Heart left ventricle (tissue), 16 donors: ENCODE results near the gene KCNMB2. TPM values are rescaled to one million over a fixed set of nuclear protein-coding genes. Genes with fewer than 3 reads are reported as not detected.
A peak's percentile ranks its signal among the peaks of the same experiment; 100 is the strongest.

Experiments used
- ATAC-seq, 4 donors: fragments of 200-7000 bp; cut with Tn5 transposase; one replicate each; pipeline ENCODE4 v1.9.1; 2020 to 2022; ENCODE audit warnings: moderate library complexity in 4 of 4, mild to moderate bottlenecking in 3 of 4, moderate number of reproducible peaks in 1 of 4
- DNase-seq, 5 donors: peaks; one replicate each; pipeline ENCODE4 v3.0.0-alpha.2; 2020
- H3K27ac ChIP-seq, 12 donors: fragments of 200-600 bp; sonication (generic) in 4 of 12; one replicate each; pipeline versions ENCODE4 v1.5.0 to v1.8.0; 2016 to 2022; ENCODE audit warnings: mild to moderate bottlenecking in 2 of 12
- H3K27me3 ChIP-seq, 9 donors: fragments of 200-600 bp; sonication (generic) in 2 of 9; one replicate each; pipeline versions ENCODE4 v1.5.1 to v1.8.0; 2016 to 2022; ENCODE audit warnings: mild to moderate bottlenecking in 3 of 9
- H3K36me3 ChIP-seq, 9 donors: fragments of 200-600 bp; sonication (generic) in 2 of 9; one replicate each; pipeline versions ENCODE4 v1.5.0 to v1.8.0; 2018 to 2022; ENCODE audit warnings: mild to moderate bottlenecking in 2 of 9
- H3K4me1 ChIP-seq, 12 donors: fragments of 200-600 bp; sonication (generic) in 4 of 12; one replicate each; pipeline versions ENCODE4 v1.5.0 to v1.8.0; 2016 to 2022; ENCODE audit warnings: mild to moderate bottlenecking in 3 of 12
- H3K4me3 ChIP-seq, 12 donors: fragments of 200-600 bp; sonication (generic) in 4 of 12; one replicate each; pipeline versions ENCODE4 v1.5.0 to v1.8.0; 2017 to 2022; ENCODE audit warnings: mild to moderate bottlenecking in 9 of 12, moderate library complexity in 4 of 12
- H3K9me3 ChIP-seq, 12 donors: fragments of 200-600 bp; sonication (generic) in 4 of 12; one replicate each; pipeline versions ENCODE4 v1.5.0 to v1.8.0; 2016 to 2022; ENCODE audit warnings: mild to moderate bottlenecking in 1 of 12
- POLR2A ChIP-seq, 2 donors: fragments of 450-650 bp; IDR thresholded peaks; one replicate each; pipeline ENCODE4 v1.6.1; 2017; ENCODE audit warnings: antibody characterized with exemption in 2 of 2, mild to moderate bottlenecking in 2 of 2, moderate library complexity in 2 of 2
- WGBS, 4 donors: extraction: QIAGEN DNeasy Blood & Tissue Kit in 2 of 4; methylation state at CpG; one replicate each; pipeline versions ENCODE4 v1.1.5 to v1.1.7; 2013 to 2018; 5-methylcytosine and 5-hydroxymethylcytosine counted together
- intact Hi-C, 10 donors: fragments of 100-400 bp; cut with DNase I; formaldehyde crosslinking; loops; one replicate each; pipeline versions ENCODE4 v1.11.1 to v1.14.2; 2022
- polyA plus RNA-seq, 2 donors: library from polyadenylated mRNA; stranded (reverse); fragments of 200-250 nt; gene quantifications; one replicate each; pipeline ENCODE4 v1.2.3, GENCODE V29; 2013
- total RNA-seq, 9 donors: library from RNA; depleted of rRNA in 2 of 9; stranded (reverse); fragments of >200 nt in 2 of 9; fragmentation: NEBNext Ultra II Directional in 3 of 9; extraction: Animal tissue kit (Norgen Biotek cat#: 25700) in 3 of 9; gene quantifications; one replicate each; pipeline versions ENCODE4 v1.1.0 to v1.2.4, GENCODE V29; 2016 to 2023
- TF ChIP-seq, protein P1 (sequence below), 12 donors: fragments of 200-600 bp; sonication (generic) in 4 of 12; IDR thresholded peaks; one replicate each; pipeline versions ENCODE4 v1.5.0 to v1.8.0; 2018 to 2022; ENCODE audit warnings: antibody characterized with exemption in 12 of 12, mild to moderate bottlenecking in 5 of 12
- donor health status: ischemic (EF 13 %, LVEDD 7.1; RV severe dilation, severe dysfunction).
- donor health status: healthy with polysubstance abuse.
- donor health status: DM: no; HTN: yes; CAD: no.
- donor health status: DM: no; HTN: no; CAD: no.
- donor health status: ischemic (EF 25% LVEDD 6.9; RV normal size, moderate dysfunction).
- donor health status: ischemic (EF 25% LVEDD 5.7; RV mildly dilated, moderate dysfunction).
- donor health status: healthy.
- donor health status: DM: yes; HTN: yes; CAD: no.
- donor health status: ischemic (EF 35%, LVEDD 5.7; RV mildly dilated, moderate dysfunction).
- donor health status: nonischemic (EF 11% LVEDD 7.7; RV severe dilation, severe dysfunction).
- donor health status: DM: yes; HTN: yes; CAD: no.
- donor health status: PGD.
- donor health status: ischemic (EF 29% LVEDD 5.4; RV normal size, mild dysfunction).
- donor health status: nonischemic (EF 23%, LVEDD 6.1; RV moderate dilation, normal function).

KCNMB2 gene
- total and polyA plus RNA-seq, 11 donors: 0.37 to 5.7 (median 2.0) TPM; not detected in 1

DNA sequence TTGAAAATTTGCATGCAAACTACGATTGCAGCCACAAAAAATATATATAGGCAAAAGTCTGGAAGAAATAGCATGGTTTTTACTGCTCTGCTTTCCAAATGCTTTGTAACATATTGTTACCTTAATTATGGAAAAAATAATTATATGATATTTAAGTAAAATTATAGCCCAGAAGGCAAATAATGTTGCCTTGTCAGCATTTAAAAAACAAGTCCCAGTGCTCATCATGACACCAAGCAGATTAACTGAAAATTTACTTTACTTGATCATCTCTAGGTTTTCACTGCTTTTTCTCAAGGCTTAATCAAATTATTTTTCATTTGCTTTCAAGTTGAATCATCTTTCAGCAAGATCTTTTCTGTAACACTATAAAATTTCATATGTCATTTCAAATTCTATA is 272.5 kb downstream of the KCNMB2 start:
- Histone ChIP-seq H3K4me3 (no peak overlapping the region), H3K36me3 (no peaks in the 10 kb centered on the region), H3K27me3 (no peaks in the 10 kb centered on the region), H3K27ac (no peak overlapping the region), H3K4me1 (no peaks in the 10 kb centered on the region), H3K9me3 (no peaks in the 10 kb centered on the region)
- ATAC-seq: no peak
- intact Hi-C loops: no loop called here
- 74 to 91% (median 86%) methylated on average over 1 of the region's 1 CpG for WGBS, 4 donors
- no peak for DNase-seq
- no peak for TF ChIP-seq POLR2A (IDR thresholded peaks at IDR 0.05)
- TF ChIP-seq, protein P1, sequence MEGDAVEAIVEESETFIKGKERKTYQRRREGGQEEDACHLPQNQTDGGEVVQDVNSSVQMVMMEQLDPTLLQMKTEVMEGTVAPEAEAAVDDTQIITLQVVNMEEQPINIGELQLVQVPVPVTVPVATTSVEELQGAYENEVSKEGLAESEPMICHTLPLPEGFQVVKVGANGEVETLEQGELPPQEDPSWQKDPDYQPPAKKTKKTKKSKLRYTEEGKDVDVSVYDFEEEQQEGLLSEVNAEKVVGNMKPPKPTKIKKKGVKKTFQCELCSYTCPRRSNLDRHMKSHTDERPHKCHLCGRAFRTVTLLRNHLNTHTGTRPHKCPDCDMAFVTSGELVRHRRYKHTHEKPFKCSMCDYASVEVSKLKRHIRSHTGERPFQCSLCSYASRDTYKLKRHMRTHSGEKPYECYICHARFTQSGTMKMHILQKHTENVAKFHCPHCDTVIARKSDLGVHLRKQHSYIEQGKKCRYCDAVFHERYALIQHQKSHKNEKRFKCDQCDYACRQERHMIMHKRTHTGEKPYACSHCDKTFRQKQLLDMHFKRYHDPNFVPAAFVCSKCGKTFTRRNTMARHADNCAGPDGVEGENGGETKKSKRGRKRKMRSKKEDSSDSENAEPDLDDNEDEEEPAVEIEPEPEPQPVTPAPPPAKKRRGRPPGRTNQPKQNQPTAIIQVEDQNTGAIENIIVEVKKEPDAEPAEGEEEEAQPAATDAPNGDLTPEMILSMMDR (IDR thresholded peaks at IDR 0.05): no peak

DNA sequence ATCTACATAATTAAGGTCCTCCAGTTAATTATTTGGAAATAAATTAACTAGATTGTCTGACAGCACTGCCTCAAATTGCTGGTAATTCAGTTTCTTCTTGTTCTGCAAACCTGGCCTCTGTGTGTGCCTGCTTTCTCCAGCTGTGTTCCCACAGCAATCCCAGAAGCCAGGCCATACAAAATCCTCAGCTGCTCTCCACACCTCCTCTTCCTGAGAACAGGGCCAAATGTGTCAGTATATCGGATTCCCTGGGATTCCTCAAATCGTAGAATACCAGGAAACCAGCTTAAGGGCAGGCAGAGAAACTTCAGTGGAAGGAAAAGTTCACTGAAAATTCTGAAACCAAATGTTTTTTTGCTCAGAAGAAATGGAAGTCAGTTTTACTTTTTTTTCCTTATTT is 273.9 kb downstream of the KCNMB2 start:
- ATAC-seq: peak in 3 of 4 donors; percentile 36 to 63 (median 58)

DNA sequence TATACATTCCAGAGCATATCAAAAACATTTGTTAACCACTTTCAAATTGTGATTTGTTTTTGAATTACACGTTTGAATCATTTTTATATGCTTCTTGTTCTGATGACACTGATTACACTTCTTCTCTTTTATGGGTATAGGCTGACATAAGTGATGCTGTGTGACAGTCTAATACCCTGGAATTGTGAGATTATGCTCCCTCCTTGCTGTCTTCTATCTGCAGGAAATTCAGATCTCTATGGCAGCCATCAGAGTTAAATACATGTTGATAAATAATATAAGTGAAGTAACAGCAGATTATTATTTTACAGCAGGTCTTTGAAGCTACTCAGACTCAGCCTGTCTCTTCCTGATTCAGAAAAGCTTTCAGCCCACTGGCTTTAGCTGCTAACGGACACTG is 286.5 kb downstream of the KCNMB2 start:
- Histone ChIP-seq H3K4me1 (peaks cover 0 to 25% (median 13%) of the 10 kb centered on the region in 12 donors), H3K36me3 (no peaks in the 10 kb centered on the region), H3K9me3 (no peaks in the 10 kb centered on the region), H3K4me3 (no peak overlapping the region), H3K27ac (peak overlapping the region in 10 of 12 donors; percentile 12 to 74 (median 54)), H3K27me3 (no peaks in the 10 kb centered on the region)
- WGBS, 4 donors: 55 to 78% (median 65%) methylated on average over 2 of the region's 2 CpGs
- DNase-seq (no peak), ATAC-seq (no peak)
- TF ChIP-seq POLR2A (IDR thresholded peaks at IDR 0.05): no peak
- TF ChIP-seq, protein P1 (IDR thresholded peaks at IDR 0.05): no peak
- intact Hi-C loops: no loop called here

More for the DNA sequence above, 273.9 kb downstream of the KCNMB2 start:
- peak in 1 of 5 donors; percentile 22 for DNase-seq
- H3K27me3 ChIP-seq: no peaks in the 10 kb centered on the region
- H3K4me3 ChIP-seq: no peak overlapping the region
- WGBS, 4 donors: 33 to 56% (median 37%) methylated on average over 2 of the region's 2 CpGs
- no peak for TF ChIP-seq POLR2A (IDR thresholded peaks at IDR 0.05)
- TF ChIP-seq, protein P1 (IDR thresholded peaks at IDR 0.05): no peak
- no peaks in the 10 kb centered on the region for H3K4me1 ChIP-seq
- intact Hi-C loops: no loop called here
- no peak overlapping the region for H3K27ac ChIP-seq
- H3K36me3 ChIP-seq: no peaks in the 10 kb centered on the region
- no peaks in the 10 kb centered on the region for H3K9me3 ChIP-seq

DNA sequence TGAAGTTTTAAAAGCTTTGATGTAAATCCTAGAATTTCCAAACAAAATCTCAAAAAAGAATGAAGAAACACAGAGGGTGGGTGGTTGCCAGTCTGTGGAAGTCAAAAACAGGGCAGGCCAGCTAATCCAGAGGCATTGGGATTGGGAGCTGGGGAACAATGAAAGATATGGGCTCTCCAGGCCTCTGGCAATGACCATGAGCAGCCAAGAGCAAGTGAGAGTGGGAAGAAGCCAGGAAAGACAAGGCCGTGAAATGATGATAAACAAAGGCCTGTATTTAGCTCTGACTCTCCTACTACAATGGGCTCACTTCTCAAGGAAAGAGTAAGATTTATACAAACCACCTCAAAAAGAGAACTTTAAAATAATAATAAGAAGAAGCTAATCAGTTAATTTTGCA is 286.9 kb downstream of the KCNMB2 start:
- Histone ChIP-seq H3K27ac (peak overlapping the region; percentile 12 to 74 (median 48)), H3K27me3 (no peaks in the 10 kb centered on the region), H3K36me3 (no peaks in the 10 kb centered on the region), H3K4me1 (peaks cover 0 to 25% (median 13%) of the 10 kb centered on the region in 12 donors), H3K9me3 (no peaks in the 10 kb centered on the region), H3K4me3 (no peak overlapping the region)
- no peak for TF ChIP-seq POLR2A (IDR thresholded peaks at IDR 0.05)
- TF ChIP-seq, protein P1 (IDR thresholded peaks at IDR 0.05): no peak
- WGBS, 4 donors: 11 to 22% (median 17%) methylated on average over 1 of the region's 1 CpG
- ATAC-seq (peak; percentile 61 to 76 (median 72)), DNase-seq (peak in 2 of 5 donors; percentile 10 to 20)
- intact Hi-C loops: no loop called here
